DLD1 (cell line): Measurements from ENCODE around the gene SMAD9.

Source experiments
- in situ Hi-C: cut with HindIII; loops from 2 replicates; pipeline ENCODE4 v1.10.0; 2017; ENCODE audit warnings: low sequenced_read_pairs

SMAD9 gene

DNA sequence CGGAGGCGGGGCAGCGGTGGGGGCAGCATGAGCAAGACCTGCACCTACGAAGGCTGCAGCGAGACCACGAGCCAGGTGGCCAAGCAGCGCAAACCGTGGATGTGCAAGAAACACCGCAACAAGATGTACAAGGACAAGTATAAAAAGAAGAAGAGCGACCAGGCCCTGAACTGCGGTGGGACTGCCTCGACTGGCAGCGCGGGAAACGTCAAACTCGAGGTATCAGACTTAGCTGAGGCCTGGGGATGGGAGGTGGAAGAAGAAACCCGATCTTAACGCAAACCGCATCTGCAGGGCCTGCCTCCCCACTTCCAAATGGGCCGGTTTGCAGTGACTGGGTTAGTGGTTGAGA lies 100.3 kb downstream of the SMAD9 start:
- in situ Hi-C loops = no loop called here

GRCh38 chr13:36818804-36819738 lies 101.0 kb downstream of the SMAD9 start, which contains the start of gene RFXAP:
Gene RFXAP, plus strand, starts transcription at chr13:36819222. Its CDS starts 136 bp downstream, at chr13:36819358.
- in situ Hi-C loops = no loop called here

- in situ Hi-C loops = no loop called here
Measured at GRCh38 chr13:36817996-36818803, 101.8 kb downstream of the SMAD9 start.

- in situ Hi-C loops = no loop called here
Measured at GRCh38 chr13:36815062-36815461, 105.0 kb downstream of the SMAD9 start.

- in situ Hi-C loops = no loop called here
Measured at GRCh38 chr13:36814465-36814864, 105.6 kb downstream of the SMAD9 start.

DNA sequence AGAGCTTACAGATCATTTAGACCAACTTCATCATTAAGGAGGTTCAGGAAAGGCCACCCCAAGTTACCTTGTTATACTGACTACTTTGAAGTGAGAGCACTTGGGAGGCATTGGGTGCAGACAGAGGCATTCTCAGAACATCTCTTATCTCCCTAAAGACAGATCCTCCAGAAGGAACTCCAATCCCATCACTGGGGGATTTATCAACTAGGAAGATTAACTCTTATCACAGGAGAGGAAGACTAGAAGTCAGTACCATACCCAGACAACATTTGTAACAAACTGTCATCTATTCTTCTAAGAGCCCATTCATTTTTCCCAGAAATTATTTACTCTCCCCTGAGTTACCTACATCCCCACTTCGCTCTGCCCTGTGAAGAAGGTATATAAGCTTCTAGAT lies 106.8 kb downstream of the SMAD9 start:
- in situ Hi-C loops = no loop called here

DNA sequence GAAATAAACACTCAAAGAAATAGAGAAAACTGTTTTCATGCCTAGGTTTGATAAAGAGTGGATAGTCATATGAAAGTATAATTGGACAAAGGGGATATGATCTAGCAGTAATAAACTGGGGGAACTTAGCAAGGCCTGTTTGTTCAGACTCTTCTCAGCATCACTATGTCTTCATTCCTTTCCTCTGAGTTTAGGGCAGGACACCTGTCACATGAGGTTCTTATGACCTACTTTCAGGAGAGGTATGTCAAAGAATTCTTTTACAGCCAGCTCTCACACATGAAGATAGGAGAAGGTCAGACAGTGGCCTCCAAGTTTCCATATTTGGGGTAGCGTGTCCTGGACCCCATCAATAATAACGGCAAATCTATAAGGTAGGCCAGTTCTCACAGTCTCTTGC lies 112.4 kb downstream of the SMAD9 start:
- in situ Hi-C loops = no loop called here

GRCh38 chr13:36806102-36806501 lies 113.9 kb downstream of the SMAD9 start:
- in situ Hi-C loops = no loop called here

GRCh38 chr13:36804588-36804987 lies 115.5 kb downstream of the SMAD9 start:
- in situ Hi-C loops = no loop called here

GRCh38 chr13:36801035-36801434 lies 119.0 kb downstream of the SMAD9 start:
- in situ Hi-C loops = no loop called here

DNA sequence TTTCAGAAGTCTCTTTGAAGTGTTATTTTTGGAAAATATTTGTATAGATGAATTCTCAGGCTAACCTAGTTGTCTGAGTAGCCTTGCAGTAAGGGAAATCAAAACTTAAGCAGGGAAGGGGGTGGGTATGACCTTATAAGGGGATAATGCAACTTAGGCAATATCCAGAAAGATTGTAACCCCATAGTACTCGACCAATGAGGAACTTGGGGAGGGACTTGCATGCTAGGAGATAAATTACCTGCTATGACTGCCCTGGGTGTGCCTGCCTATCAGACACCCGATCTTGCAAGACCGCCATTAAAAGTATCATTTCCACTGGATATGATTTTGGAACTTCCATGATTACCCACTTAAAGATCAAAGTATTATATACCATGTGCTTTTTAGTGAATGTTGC lies 124.0 kb downstream of the SMAD9 start:
- in situ Hi-C loops = no loop called here

GRCh38 chr13:36795463-36795862 lies 124.6 kb downstream of the SMAD9 start:
- in situ Hi-C loops = no loop called here
